HTERT RPE-1 (cell line): Measurements from ENCODE around the gene NLK.
"Not testable (repeated sequence)": the region's sequence is repeated elsewhere in the genome, so short reads cannot be mapped to it uniquely, and the experiment has no call there.

Source experiments
- in situ Hi-C: fragments of 300-500 bp; cut with MboI; formaldehyde crosslinking; loops from 4 replicates; pipeline ENCODE4 v1.14.3; 2020; ENCODE audit warnings: low sequenced_read_pairs

NLK gene

DNA sequence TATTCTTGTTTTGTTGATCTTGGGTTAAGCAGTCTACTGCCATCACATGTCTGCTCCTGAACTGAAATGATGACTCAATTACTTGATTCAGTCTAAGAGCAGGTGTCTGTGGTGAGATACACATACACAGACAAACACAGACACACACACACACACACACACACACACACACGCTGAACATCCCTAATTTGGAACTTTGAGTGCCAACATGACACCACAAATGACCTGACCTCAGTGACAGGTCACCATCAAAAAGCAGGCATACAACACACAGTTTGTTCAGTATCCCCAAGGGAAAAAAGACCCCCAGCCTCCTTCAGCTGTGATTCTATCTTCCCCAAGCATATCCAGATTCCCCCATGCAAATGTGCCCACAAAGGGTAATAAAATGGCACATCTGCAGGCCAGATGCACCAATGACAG, 146.4 kb downstream of the NLK start:
- in situ Hi-C loops: no loop called here

GRCh38 chr17:28189667-28190066, 147.2 kb downstream of the NLK start:
- in situ Hi-C loops: no loop called here

- in situ Hi-C loops: no loop called here
Observed at GRCh38 chr17:28191018-28191417, 148.5 kb downstream of the NLK start.

- in situ Hi-C loops: no loop called here
Observed at GRCh38 chr17:28193241-28193640, 150.8 kb downstream of the NLK start.

DNA sequence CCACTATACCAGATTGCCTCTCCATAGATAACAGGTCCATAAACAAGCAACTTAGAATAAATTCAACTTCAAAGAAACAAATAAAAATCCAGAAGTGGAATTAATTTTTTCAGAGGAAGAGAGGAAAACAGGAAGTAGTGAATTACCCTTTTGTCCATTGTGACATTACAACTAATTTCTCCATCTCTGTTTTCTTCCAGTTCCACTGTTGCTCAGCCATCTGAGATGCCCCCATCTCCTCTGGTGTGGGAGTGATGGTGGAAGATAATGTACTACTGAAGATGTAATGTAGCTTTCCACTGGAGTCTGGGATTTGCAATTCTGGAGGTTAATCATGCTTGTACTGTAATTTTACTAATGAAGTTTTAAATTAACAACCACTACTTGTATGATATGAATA, 151.9 kb downstream of the NLK start:
- in situ Hi-C loops: no loop called here

DNA sequence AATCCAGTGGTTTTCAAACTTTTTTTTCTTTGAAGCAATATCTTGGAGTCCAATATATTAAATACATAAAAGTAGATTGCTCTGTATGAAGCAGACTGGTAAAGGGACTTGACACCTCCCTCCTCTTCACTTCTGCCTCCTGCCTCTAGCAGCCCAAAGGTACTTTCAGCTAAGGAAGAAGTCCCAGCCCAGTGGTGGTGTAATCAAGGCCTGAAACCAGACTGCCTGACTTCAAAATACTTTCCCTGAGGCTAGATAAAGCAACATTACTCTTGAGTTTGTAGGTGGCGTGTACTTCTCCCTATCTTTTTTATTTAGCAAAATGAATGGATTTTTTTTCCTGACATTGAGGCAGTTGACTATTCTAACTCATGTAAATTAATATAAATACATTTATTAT, 154.2 kb downstream of the NLK start:
- in situ Hi-C loops: no loop called here

DNA sequence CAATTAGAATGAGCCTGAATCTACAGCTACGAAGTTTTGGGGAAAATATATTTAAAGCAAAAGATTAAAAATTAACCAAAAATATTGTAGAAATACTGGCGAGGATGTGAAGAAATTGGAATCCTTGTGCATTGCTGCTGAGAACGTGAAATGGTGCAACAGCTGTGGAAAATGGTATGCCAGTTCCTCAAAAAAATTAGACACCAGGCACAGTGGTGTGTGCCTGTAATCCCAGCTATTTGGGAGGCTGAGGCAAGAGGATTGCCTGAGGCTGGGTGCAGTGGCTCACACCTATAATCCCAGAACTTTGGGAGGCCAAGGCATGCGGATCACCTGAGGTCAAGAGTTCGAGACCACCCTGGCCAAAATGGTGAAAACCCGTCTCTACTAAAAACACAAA, 156.6 kb downstream of the NLK start:
- in situ Hi-C loops: no loop called here

DNA sequence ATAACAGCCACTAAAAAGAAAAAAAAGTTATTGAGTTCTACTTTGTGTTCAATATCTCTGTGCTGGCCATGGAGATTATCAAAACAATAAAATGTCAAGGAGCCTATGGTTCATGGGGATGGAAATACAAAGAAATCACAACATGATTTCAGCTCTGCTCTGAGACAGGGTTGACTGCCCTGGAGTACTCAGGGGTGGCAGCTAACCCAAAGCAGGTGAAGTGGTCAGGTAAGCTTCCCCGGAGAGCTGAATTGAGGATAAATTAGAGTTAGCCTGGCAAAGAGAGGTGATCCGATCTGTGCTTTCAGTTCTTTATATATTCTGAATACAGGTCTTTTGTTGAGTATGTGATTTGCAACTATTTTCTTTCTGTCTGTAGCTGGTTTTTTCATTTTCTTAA, 157.3 kb downstream of the NLK start:
- in situ Hi-C loops: no loop called here

GRCh38 chr17:28201315-28201714, 158.8 kb downstream of the NLK start:
- in situ Hi-C loops: no loop called here

- in situ Hi-C loops: no loop called here
Observed at GRCh38 chr17:28204244-28204643, 161.8 kb downstream of the NLK start.

GRCh38 chr17:28204751-28205150, 162.3 kb downstream of the NLK start:
- in situ Hi-C loops: no loop called here

DNA sequence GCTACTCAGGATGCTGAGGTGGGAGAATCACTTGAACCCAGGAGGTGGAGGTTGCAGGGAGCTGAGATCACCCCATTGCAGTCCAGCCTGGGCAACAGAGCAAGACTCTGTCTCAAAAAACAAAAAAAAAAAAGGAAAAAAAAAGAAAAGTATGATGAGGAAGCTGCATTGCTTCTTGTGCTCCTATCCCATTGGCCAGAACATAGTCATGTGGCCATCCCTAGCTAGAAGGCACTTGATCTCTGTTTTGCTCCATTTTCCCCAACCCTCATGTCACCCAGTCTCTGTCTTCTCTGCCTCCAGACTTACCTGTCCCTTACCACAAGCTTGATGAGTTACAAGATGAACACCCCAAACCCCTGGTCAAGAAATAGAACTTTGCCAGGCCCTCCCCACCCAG, 163.8 kb downstream of the NLK start:
- in situ Hi-C loops: no loop called here

DNA sequence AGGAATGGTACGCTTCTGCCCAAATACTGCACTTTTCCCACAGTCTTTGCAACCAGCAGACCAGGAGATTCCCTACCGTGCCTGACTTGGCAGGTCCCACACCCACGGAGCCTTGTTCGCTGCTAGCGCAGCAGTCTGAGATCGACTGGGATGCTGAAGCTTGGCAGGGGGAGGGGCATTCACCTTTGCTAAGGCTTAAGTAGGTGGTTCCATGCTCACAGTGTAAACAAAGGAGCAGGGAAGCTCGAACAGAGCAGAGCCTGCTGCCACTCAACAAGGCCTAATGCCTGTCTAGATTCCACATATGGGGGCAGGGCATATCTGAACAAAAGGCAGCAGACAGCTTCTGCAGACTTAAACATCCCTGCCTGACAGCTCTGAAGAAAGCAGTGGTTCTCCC, 169.3 kb downstream of the NLK start:
- in situ Hi-C loops: no loop called here

GRCh38 chr17:28213578-28213977, 171.1 kb downstream of the NLK start:
- in situ Hi-C loops: not testable (repeated sequence)

GRCh38 chr17:28216052-28216451, 173.6 kb downstream of the NLK start:
- in situ Hi-C loops: no loop called here

- in situ Hi-C loops: no loop called here
Observed at GRCh38 chr17:28216528-28216927, 174.1 kb downstream of the NLK start.

GRCh38 chr17:28219771-28220170, 177.3 kb downstream of the NLK start:
- in situ Hi-C loops: no loop called here

- in situ Hi-C loops: no loop called here
Observed at GRCh38 chr17:28221751-28222414, 179.4 kb downstream of the NLK start.

DNA sequence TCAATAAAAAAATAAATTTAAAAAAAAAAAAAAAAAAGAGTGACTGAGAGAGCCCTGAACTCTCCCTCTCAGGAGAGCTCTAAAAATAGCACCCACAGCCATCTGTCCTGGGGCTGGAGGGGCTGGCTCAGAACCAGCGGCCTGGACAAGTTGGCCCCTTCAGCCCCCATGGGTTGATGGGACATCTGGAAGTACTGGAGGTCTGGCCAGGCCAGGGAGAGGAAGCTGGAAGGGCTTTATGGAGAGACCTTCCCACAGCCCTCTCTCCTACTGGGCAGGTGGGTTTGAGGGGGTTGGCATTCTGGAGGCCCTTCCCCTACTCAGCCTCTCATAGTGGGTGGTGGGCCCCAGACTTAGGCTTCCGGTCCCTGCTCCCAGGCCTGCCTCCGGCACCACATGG, 182.8 kb downstream of the NLK start:
- in situ Hi-C loops: no loop called here

- in situ Hi-C loops: no loop called here
Observed at GRCh38 chr17:28225867-28226266, 183.4 kb downstream of the NLK start.

DNA sequence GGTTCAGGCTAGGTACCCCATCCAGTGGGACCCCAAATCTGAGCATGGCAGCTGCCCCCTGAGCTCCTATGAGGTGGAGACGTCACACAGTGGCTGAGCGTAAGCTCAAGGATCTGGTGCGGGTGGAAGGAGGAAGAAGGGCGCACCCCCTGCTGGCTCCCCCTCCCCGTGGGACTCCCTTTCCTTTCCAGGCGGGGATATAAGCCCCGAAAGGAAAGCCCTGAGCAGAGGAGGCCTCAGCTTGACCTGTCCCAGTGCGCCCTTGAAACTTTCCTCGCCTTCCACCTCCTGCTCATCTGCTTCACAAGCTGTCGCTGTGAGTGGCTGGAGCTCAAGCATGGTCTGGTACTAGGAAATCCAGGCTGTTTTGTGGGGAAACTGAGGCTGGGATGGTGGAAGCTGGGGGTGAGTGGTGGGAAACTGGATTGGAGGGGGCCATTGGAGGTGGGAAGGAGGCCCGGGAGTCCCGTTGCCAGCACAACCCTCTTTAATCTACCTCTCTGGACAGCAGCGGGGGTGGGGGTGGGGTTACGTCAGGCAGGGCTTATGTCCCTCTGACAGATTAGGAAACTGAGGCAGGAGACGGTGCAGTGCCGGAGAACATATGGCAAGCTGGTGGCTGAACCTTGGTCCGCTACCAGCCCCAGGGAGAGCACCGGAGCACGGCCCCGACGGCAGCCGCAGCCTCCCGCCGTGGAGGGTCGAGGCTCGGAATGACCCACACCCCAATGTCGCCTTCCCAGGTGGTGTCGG, 184.3 kb downstream of the NLK start:
- in situ Hi-C loops: no loop called here

GRCh38 chr17:28227316-28228108, 185.0 kb downstream of the NLK start:
- in situ Hi-C loops: no loop called here
